Panc1 (cell line): ENCODE results near the gene MACO1. TPM values are rescaled to one million over a fixed set of nuclear protein-coding genes. Genes with fewer than 3 reads are reported as not detected.

Experiments
- ATAC-seq: fragments of 200-7000 bp; cut with Tn5 transposase; 2 replicates; pipeline ENCODE4 v1.9.1; 2020; ENCODE audit warnings: mild to moderate bottlenecking, moderate library complexity
- BruUV-seq: library from RNA; stranded (reverse); fragments of 400-500 nt; replicated peaks from 2 replicates; lab custom pipeline; 2021; lab: Mats Ljungman, UMichigan
- CTCF ChIA-PET: fragments of 300-600 bp; sonication (Branson Sonifier 250); formaldehyde crosslinking; loops from one replicate; lab custom pipeline; 2022; ENCODE audit warnings: antibody characterized with exemption; lab: Charles Lee
- POLR2A ChIA-PET: fragments of 300-600 bp; sonication (Branson Sonifier 250); formaldehyde crosslinking; loops from one replicate; lab custom pipeline; 2022; ENCODE audit warnings: antibody characterized with exemption; lab: Charles Lee
- DNase-seq: peaks from one replicate; pipeline ENCODE4 v3.0.0-alpha.2; 2010; ENCODE audit warnings: low read depth, low spot score
- H3K27ac ChIP-seq: 2 replicates; pipeline ENCODE4 v1.5.1; 2011; ENCODE audit warnings: mild to moderate bottlenecking, low read length, inconsistent platforms
- H3K27me3 ChIP-seq: fragments of 200-500 bp; sonication (Bioruptor generic); 2 replicates; pipeline ENCODE4 v1.6.0; 2014; ENCODE audit warnings: low read length, inconsistent platforms; ENCODE audit not compliant: control insufficient read depth, insufficient read depth
- H3K36me3 ChIP-seq: fragments of 200-500 bp; sonication (Bioruptor generic); 2 replicates; pipeline ENCODE4 v1.5.1; 2014; ENCODE audit warnings: inconsistent platforms, mild to moderate bottlenecking, low read length, moderate library complexity; ENCODE audit not compliant: control insufficient read depth, insufficient read depth
- H3K4me1 ChIP-seq: 2 replicates; pipeline ENCODE4 v1.5.1; 2011; ENCODE audit warnings: inconsistent platforms, mild to moderate bottlenecking, low read length, moderate library complexity; ENCODE audit not compliant: control insufficient read depth, insufficient read depth
- H3K4me3 ChIP-seq, 2 experiments: 2 replicates each; pipeline ENCODE4 v1.5.1; 2011 to 2012; ENCODE audit warnings: low read depth in 2 of 2, low read length in 2 of 2, mild to moderate bottlenecking in 2 of 2, inconsistent platforms in 1 of 2, moderate library complexity in 1 of 2
- H3K9me3 ChIP-seq: fragments of 200-500 bp; sonication (Bioruptor generic); 2 replicates; pipeline ENCODE4 v1.5.1; 2014; ENCODE audit warnings: low read depth, mild to moderate bottlenecking, inconsistent platforms, low read length, moderate library complexity; ENCODE audit not compliant: control insufficient read depth, insufficient read depth
- CTCF ChIP-seq: fragments of 450-650 bp; IDR thresholded peaks from 2 replicates; pipeline ENCODE4 v1.5.1; 2017; ENCODE audit warnings: mild to moderate bottlenecking
- POLR2AphosphoS5 ChIP-seq: IDR thresholded peaks from 2 replicates; pipeline ENCODE4 v1.6.1; 2012; ENCODE audit warnings: mild to moderate bottlenecking, low read depth, low read length, moderate library complexity
- REST ChIP-seq, 2 experiments: IDR thresholded peaks; 2 replicates each; pipeline ENCODE4 v1.6.1; 2011 to 2012; ENCODE audit warnings: low read depth in 2 of 2, control low read depth in 1 of 2, low read length in 1 of 2, mild to moderate bottlenecking in 1 of 2, moderate library complexity in 1 of 2; ENCODE audit not compliant: insufficient read depth in 1 of 2
- SIN3A ChIP-seq: IDR thresholded peaks from 2 replicates; pipeline ENCODE4 v1.6.1; 2012; ENCODE audit warnings: low read depth, mild to moderate bottlenecking, low read length, moderate library complexity, borderline replicate concordance; ENCODE audit not compliant: insufficient read depth
- TCF7L2 ChIP-seq: IDR thresholded peaks from 2 replicates; pipeline ENCODE4 v1.6.1; 2011; ENCODE audit warnings: mild to moderate bottlenecking, low read depth, low read length, inconsistent platforms
- in situ Hi-C: cut with HindIII; loops from 2 replicates; pipeline ENCODE4 v1.10.0; 2016; ENCODE audit warnings: low sequenced_read_pairs, low pct_unique_long_range_greater_than_20kb
- intact Hi-C: fragments of 100-400 bp; cut with micrococcal nuclease; formaldehyde crosslinking; loops from one replicate; pipeline ENCODE4 v1.10.0; 2022; ENCODE audit not compliant: unreplicated experiment
- total RNA-seq: library from RNA; stranded (reverse); gene quantifications from one replicate; pipeline ENCODE4 v1.2.1, GENCODE V29; 2021; ENCODE audit not compliant: unreplicated experiment

The MACO1 gene
- total RNA-seq, 1 experiment from 2014 or later, result 16.5 TPM

GRCh38 chr1:25524568-25525360 is 94.1 kb downstream of the MACO1 start:
- ATAC-seq, result no peak
- no peak overlapping the region for H3K4me3 ChIP-seq
- no peak for DNase-seq
- TF ChIP-seq SIN3A (no peak), POLR2AphosphoS5 (no peak), CTCF (no peak), REST (IDR thresholded peaks at IDR 0.05; ENCODE audit: insufficient read depth in 1 of 2, low read depth in 2 of 2, low read length in 1 of 2) (no peak), TCF7L2 (no peak)
- no peaks in the 10 kb centered on the region for H3K36me3 ChIP-seq
- CTCF ChIA-PET, result no interaction called here
- no TSS peak for BruUV-seq
- in situ Hi-C loops (no loop called here), intact Hi-C loops (no loop called here)
- POLR2A ChIA-PET, result no interaction called here
- H3K27me3 ChIP-seq, result no peaks in the 10 kb centered on the region
- no peaks in the 10 kb centered on the region for H3K4me1 ChIP-seq
- H3K9me3 ChIP-seq, result no peaks in the 10 kb centered on the region
- no peak overlapping the region for H3K27ac ChIP-seq

GRCh38 chr1:25525361-25525688 is 94.6 kb downstream of the MACO1 start:
- no peaks in the 10 kb centered on the region for H3K36me3 ChIP-seq
- CTCF ChIA-PET, result no interaction called here
- H3K4me1 ChIP-seq, result no peaks in the 10 kb centered on the region; the same call in 1 of the 2 replicates
- TF ChIP-seq SIN3A (no peak), REST (IDR thresholded peaks at IDR 0.05; ENCODE audit: insufficient read depth in 1 of 2, low read depth in 2 of 2, low read length in 1 of 2) (no peak), POLR2AphosphoS5 (no peak), TCF7L2 (no peak), CTCF (no peak)
- no peaks in the 10 kb centered on the region for H3K27me3 ChIP-seq
- H3K27ac ChIP-seq, result no peak overlapping the region
- H3K4me3 ChIP-seq, result no peak overlapping the region
- DNase-seq, result no peak
- intact Hi-C loops, result no loop called here
- no TSS peak for BruUV-seq
- in situ Hi-C loops, result no loop called here
- POLR2A ChIA-PET, result no interaction called here
- H3K9me3 ChIP-seq, result no peaks in the 10 kb centered on the region
- no peak for ATAC-seq
